ENCODE results near the gene CDK5. TPM values are rescaled to one million over a fixed set of nuclear protein-coding genes. Genes with fewer than 3 reads are reported as not detected.

CDK5 gene
- total and polyA plus RNA-seq, 9 of the 15 experiments (the other 6 are each of a cell fraction or from before 2014, with no cell fraction given): 3.2 to 38.0 (median 27.5) TPM

- peaks cover 4% of the 10 kb centered on the region for H4K20me1 ChIP-seq (replicated peaks; ENCODE audit: control insufficient read depth, insufficient read depth, low read length)
- intact Hi-C loops (cut with micrococcal nuclease): no loop called here
- peaks cover 96% of the 10 kb centered on the region for H3K36me3 ChIP-seq (ENCODE audit: control insufficient read depth, insufficient read depth, low read length)
- H2AFZ ChIP-seq (ENCODE audit: low read depth, low read length): no peak overlapping the region
- no peak for DNase-seq (ENCODE audit: extremely low read depth in 1 of 4, low spot score in 3 of 4)
- in situ Hi-C loops (cut with MboI): no loop called here
- H3K79me2 ChIP-seq (ENCODE audit: control insufficient read depth, insufficient read depth, low read length): peaks cover 16% of the 10 kb centered on the region
- H3K9me1 ChIP-seq (ENCODE audit: control insufficient read depth, insufficient read depth, low read length): no peaks in the 10 kb centered on the region
- ATAC-seq: no peak
- H3K27ac ChIP-seq (ENCODE audit: extremely low read depth, low read depth, low read length): no peak overlapping the region
- H3K4me1 ChIP-seq (replicated peaks in 1 of 2; ENCODE audit: control insufficient read depth in 2 of 2, insufficient read depth in 2 of 2, low read length in 2 of 2): peaks cover 23 to 73% of the 10 kb centered on the region in 2 experiments
- no peak overlapping the region for H3K4me3 ChIP-seq
- no TSS peak for BruUV-seq (replicated peaks)
- H3K27me3 ChIP-seq (ENCODE audit: control insufficient read depth in 2 of 2, insufficient read depth in 2 of 2, low read length in 2 of 2): no peaks in the 10 kb centered on the region
- FAIRE-seq: peak; percentile 15
- POLR2A ChIA-PET: interaction anchor here (0.7 to 1.8 kb wide), 5 partner anchors 10 to 79 kb away, joined by 3 to 8 read pairs (median 5); no protein-coding TSS in a partner anchor
- H3K9me3 ChIP-seq (replicated peaks; ENCODE audit: control insufficient read depth, insufficient read depth, low read depth, low read length): no peaks in the 10 kb centered on the region
- CTCF ChIA-PET (ENCODE audit: low intra/inter-chr PET ratio): no interaction called here
- no peak overlapping the region for H3K4me2 ChIP-seq (ENCODE audit: insufficient read depth, low read length)
- 92% methylated on average over 26 of the region's 26 CpGs for WGBS (ENCODE audit: insufficient coverage, low coverage, missing lambda C conversion rate)
- peak overlapping the region in 1 of 2 experiments; percentile 41; a peak in 1 of 4 replicates for H3K9ac ChIP-seq (ENCODE audit: insufficient read depth in 1 of 2, low read depth in 2 of 2, low read length in 2 of 2)
- TF ChIP-seq TFAP4 (CRISPR knock-in tag; IDR thresholded peaks at IDR 0.05; ENCODE audit: borderline replicate concordance): peak; percentile 18; the same call in 1 of the 2 replicates
- TF ChIP-seq ZNF511 (CRISPR knock-in tag; IDR thresholded peaks at IDR 0.05): no peak
- no peak for TF ChIP-seq SNAPC5 (CRISPR knock-in tag; IDR thresholded peaks at IDR 0.05)
- TF ChIP-seq POLR2A (conservative IDR thresholded peaks at IDR 0.05): 0 out of 2 replicates have a peak, but pooled peaks have one; percentile 9
- TF ChIP-seq SNRNP70 (optimal IDR thresholded peaks at IDR 0.05; ENCODE audit: low read depth, low read length): peak; percentile 51
- TF ChIP-seq ZNF253 (CRISPR knock-in tag; conservative IDR thresholded peaks at IDR 0.05): no peak
- TF ChIP-seq PPARD (CRISPR knock-in tag; IDR thresholded peaks at IDR 0.05): no peak
- TF ChIP-seq CBX8 (IDR thresholded peaks at IDR 0.05; ENCODE audit: borderline replicate concordance, extremely low read depth, low read depth, low read length, poor library complexity, severe bottlenecking): no peak
- TF ChIP-seq POLR2G (IDR thresholded peaks at IDR 0.05; ENCODE audit: low read depth, low read length): peak; percentile 83
- peak; percentile 55 for TF ChIP-seq RBFOX2 (IDR thresholded peaks at IDR 0.05; ENCODE audit: low read depth, low read length)
- TF ChIP-seq PRDM10 (IDR thresholded peaks at IDR 0.05; ENCODE audit: partially characterized antibody): peak; percentile 27
- TF ChIP-seq ZNF12 (CRISPR knock-in tag; IDR thresholded peaks at IDR 0.05): no peak
- TF ChIP-seq ZNF263 (CRISPR knock-in tag; IDR thresholded peaks at IDR 0.05; ENCODE audit: borderline replicate concordance): no peak
- peak; percentile 95 for TF ChIP-seq RBM22 (IDR thresholded peaks at IDR 0.05; ENCODE audit: low read depth, low read length, poor library complexity, severe bottlenecking)
- 0 out of 2 replicates have a peak, but pooled peaks have one; percentile 29 for TF ChIP-seq CBFB (CRISPR knock-in tag; IDR thresholded peaks at IDR 0.05)
- no peak for TF ChIP-seq SPI1 (IDR thresholded peaks at IDR 0.05; ENCODE audit: borderline replicate concordance, low read depth, low read length)
Measured at GRCh38 chr7:151074817-151075661, 17.3 kb upstream of the CDK5 start.

Measured in K562 (cell line).